K562 (cell line): ENCODE data around the gene DCT. TPM values are rescaled to one million over a fixed set of nuclear protein-coding genes. Genes with fewer than 3 reads are reported as not detected.

Experiments used
- ATAC-seq: fragments of 200-7000 bp; cut with Tn5 transposase; 3 replicates; pipeline ENCODE4 v1.9.1; 2020; ENCODE audit warnings: moderate library complexity
- BruUV-seq: library from RNA; stranded (reverse); fragments of 400-500 nt; replicated peaks from 2 replicates; lab custom pipeline; 2021; lab: Mats Ljungman, UMichigan
- CTCF ChIA-PET: fragments of 300-600 bp; formaldehyde crosslinking; extraction: SDS; loops from one replicate; lab custom pipeline; 2021; ENCODE audit warnings: low intra/inter-chr PET ratio; lab: Yijun Ruan, JAX
- POLR2A ChIA-PET: fragments of 300-600, 350-650 bp; sonication (Branson Sonifier 250); formaldehyde crosslinking; extraction: SDS; loops from one replicate; lab custom pipeline; 2021; ENCODE audit warnings: antibody characterized with exemption, inconsistent platforms; lab: Yijun Ruan, JAX
- DNase-seq, 4 experiments: peaks; one replicate each; pipeline versions ENCODE4 v3.0.0 to v3.0.0-alpha.2; 2011 to 2018; ENCODE audit warnings: low spot score in 3 of 4, mixed read lengths in 3 of 4; ENCODE audit errors: extremely low read depth in 1 of 4
- FAIRE-seq: peaks from 2 replicates; lab custom pipeline; 2011; peaks lifted over from hg19 to GRCh38; lab: Jason Lieb, UNC
- H2AFZ ChIP-seq: 2 replicates; pipeline ENCODE4 v1.6.0; 2011; ENCODE audit warnings: low read depth, low read length, control low read depth, inconsistent platforms
- H3K27ac ChIP-seq: fragments of 200-600 bp; 3 replicates; pipeline ENCODE4 v1.8.0; 2011; ENCODE audit warnings: low read depth, mild to moderate bottlenecking, control low read depth, inconsistent platforms, low read length, moderate library complexity, mixed read lengths; ENCODE audit errors: extremely low read depth
- H3K27me3 ChIP-seq, 2 experiments: fragments of 300-600 bp in 1 of 2; 2 replicates in 1 of 2; 3 replicates in 1 of 2; pipeline versions ENCODE4 v1.6.0 to v1.8.0; 2011; ENCODE audit warnings: inconsistent platforms in 2 of 2, low read length in 2 of 2, mild to moderate bottlenecking in 1 of 2, mixed read lengths in 1 of 2, moderate library complexity in 1 of 2; ENCODE audit not compliant: control insufficient read depth in 2 of 2, insufficient read depth in 2 of 2
- H3K36me3 ChIP-seq: fragments of 300-600 bp; 3 replicates; pipeline ENCODE4 v1.8.0; 2011; ENCODE audit warnings: mild to moderate bottlenecking, low read length, inconsistent platforms; ENCODE audit not compliant: control insufficient read depth, insufficient read depth
- H3K4me1 ChIP-seq, 2 experiments: fragments of 200-600 bp in 1 of 2; replicated peaks in 1 of 2; 2 replicates in 1 of 2; 3 replicates in 1 of 2; pipeline versions ENCODE4 v1.5.1 to v1.8.0; 2011; ENCODE audit warnings: inconsistent platforms in 2 of 2, low read length in 2 of 2, mild to moderate bottlenecking in 1 of 2, mixed read lengths in 1 of 2, moderate library complexity in 1 of 2; ENCODE audit not compliant: control insufficient read depth in 2 of 2, insufficient read depth in 2 of 2
- H3K4me2 ChIP-seq: 2 replicates; pipeline ENCODE4 v1.6.1; 2011; ENCODE audit warnings: low read length, control low read depth, inconsistent platforms, mixed read lengths; ENCODE audit not compliant: insufficient read depth
- H3K4me3 ChIP-seq: fragments of 200-600 bp; sonication (generic), shearing (Covaris generic); 2 replicates; pipeline ENCODE4 v1.5.1; 2016; ENCODE audit warnings: control low read depth, inconsistent platforms
- H3K79me2 ChIP-seq: fragments of 200-600 bp; 3 replicates; pipeline ENCODE4 v1.8.0; 2011; ENCODE audit warnings: low read length, inconsistent platforms; ENCODE audit not compliant: control insufficient read depth, insufficient read depth
- H3K9ac ChIP-seq, 2 experiments: 2 replicates each; pipeline versions ENCODE4 v1.6.0 to v1.6.1; 2011; ENCODE audit warnings: low read depth in 2 of 2, low read length in 2 of 2, control low read depth in 1 of 2, inconsistent platforms in 1 of 2, mild to moderate bottlenecking in 1 of 2, mixed read lengths in 1 of 2; ENCODE audit not compliant: insufficient read depth in 1 of 2
- H3K9me1 ChIP-seq: one replicate; pipeline ENCODE4 v1.6.0; 2011; ENCODE audit warnings: inconsistent platforms, mild to moderate bottlenecking, low read length, moderate library complexity; ENCODE audit not compliant: control insufficient read depth, insufficient read depth
- H3K9me3 ChIP-seq: replicated peaks from 2 replicates; pipeline ENCODE4 v1.5.1; 2011; ENCODE audit warnings: low read depth, low read length, inconsistent platforms; ENCODE audit not compliant: control insufficient read depth, insufficient read depth
- H4K20me1 ChIP-seq: replicated peaks from 2 replicates; pipeline ENCODE4 v1.6.1; 2011; ENCODE audit warnings: low read length, inconsistent platforms, mixed read lengths; ENCODE audit not compliant: control insufficient read depth, insufficient read depth
- CEBPG ChIP-seq, 3 experiments: fragments of 200-800 bp in 1 of 3; sonication (Bioruptor generic) in 1 of 3; sonication (generic) in 1 of 3; formaldehyde crosslinking in 1 of 3; IDR thresholded peaks in 2 of 3; conservative IDR thresholded peaks in 1 of 3; 2 replicates each; pipeline versions ENCODE4 v1.6.1 to v1.8.0; 2016 to 2022; ENCODE audit warnings: missing compliant biosample characterization in 2 of 3, missing genetic modification characterization in 2 of 3, mild to moderate bottlenecking in 1 of 3, missing genetic modification reagents in 1 of 3
- MLLT1 ChIP-seq, 2 experiments: fragments of 450-650 bp; IDR thresholded peaks; 2 replicates each; pipeline ENCODE4 v1.6.1; 2016
- NR2C2 ChIP-seq, 2 experiments: fragments of 200-800 bp in 1 of 2; sonication (Bioruptor generic) in 1 of 2; sonication (generic) in 1 of 2; formaldehyde crosslinking in 1 of 2; IDR thresholded peaks; 2 replicates each; pipeline versions ENCODE4 v1.6.1 to v1.8.0; 2016 to 2022; ENCODE audit warnings: mild to moderate bottlenecking in 1 of 2, missing compliant biosample characterization in 1 of 2, missing genetic modification characterization in 1 of 2, missing genetic modification reagents in 1 of 2
- SAFB ChIP-seq: fragments of 200-400 bp; formaldehyde crosslinking; IDR thresholded peaks from 2 replicates; pipeline ENCODE4 v1.6.1; 2017; ENCODE audit warnings: low read depth, low read length, borderline replicate concordance
- ZBTB8A ChIP-seq: fragments of 450-650 bp; IDR thresholded peaks from 2 replicates; pipeline ENCODE4 v1.6.1; 2018; ENCODE audit warnings: mild to moderate bottlenecking, moderate library complexity; ENCODE audit not compliant: partially characterized antibody
- ZNF174 ChIP-seq: fragments of 250-450 bp; sonication (Bioruptor Pico); IDR thresholded peaks from 2 replicates; pipeline ENCODE4 v1.4.0; 2020; ENCODE audit warnings: mild to moderate bottlenecking
- ZNF41 ChIP-seq: fragments of 250-450 bp; sonication (Bioruptor Pico); conservative IDR thresholded peaks from 2 replicates; pipeline ENCODE4 v1.4.0; 2020; ENCODE audit warnings: mild to moderate bottlenecking
- ZZZ3 ChIP-seq: fragments of 450-650 bp; IDR thresholded peaks from 2 replicates; pipeline ENCODE4 v1.6.1; 2016; ENCODE audit warnings: antibody characterized with exemption, mild to moderate bottlenecking, moderate library complexity
- in situ Hi-C: fragments of 300-500 bp; cut with MboI; formaldehyde crosslinking; loops from 4 replicates; pipeline ENCODE4 v1.15.0; 2018; ENCODE audit warnings: inconsistent platforms, mixed read lengths
- intact Hi-C: fragments of 100-400 bp; cut with micrococcal nuclease; formaldehyde crosslinking; loops from 2 replicates; pipeline ENCODE4 v1.14.2; 2022
- polyA plus RNA-seq, 8 experiments: library from polyadenylated mRNA; depleted of rRNA in 4 of 8; stranded (reverse) in 5 of 8; unstranded in 3 of 8; fragments of >200 nt; fragmentation: Nextera tagmentation in 2 of 8; fragmentation: Illumina TruSeq in 1 of 8; extraction: Ambion mirVana in 2 of 8; extraction: Trizol in 1 of 8; gene quantifications; 2 replicates each; pipeline versions ENCODE4 v1.2.1 to v1.2.3, GENCODE V29; 2011 to 2014; ENCODE audit warnings: inconsistent platforms in 1 of 8, missing spikeins in 1 of 8
- total RNA-seq, 7 experiments: library from RNA; depleted of rRNA in 6 of 7; stranded (reverse); fragments of >200 nt in 6 of 7; fragmentation: Illumina TruSeq in 2 of 7; extraction: Trizol in 2 of 7; gene quantifications; 2 replicates each; pipeline versions ENCODE4 v1.2.1 to v1.2.3, GENCODE V29; 2011 to 2021; ENCODE audit warnings: low replicate concordance in 1 of 7

Gene DCT
- total and polyA plus RNA-seq, 9 of the 15 experiments (the other 6 are each of a cell fraction or from before 2014, with no cell fraction given) = 0.11 to 0.83 (median 0.57) TPM

- Histone ChIP-seq H3K9ac (no peak overlapping the region), H3K27me3 (no peaks in the 10 kb centered on the region), H2AFZ (no peak overlapping the region), H3K36me3 (no peaks in the 10 kb centered on the region), H3K9me3 (no peaks in the 10 kb centered on the region), H3K4me1 (no peaks in the 10 kb centered on the region), H3K79me2 (no peaks in the 10 kb centered on the region), H4K20me1 (no peaks in the 10 kb centered on the region), H3K27ac (no peak overlapping the region), H3K4me3 (no peak overlapping the region), H3K4me2 (no peak overlapping the region), H3K9me1 (no peaks in the 10 kb centered on the region)
- ATAC-seq (no peak), FAIRE-seq (no peak), DNase-seq (no peak)
- ChIA-PET POLR2A (no interaction called here), CTCF (no interaction called here)
- no TSS peak for BruUV-seq
- in situ Hi-C loops = no loop called here
- no peak for TF ChIP-seq ZBTB8A
- no peak for TF ChIP-seq MLLT1 (IDR thresholded peaks at IDR 0.05)
- TF ChIP-seq CEBPG (CRISPR knock-in tag; IDR thresholded peaks at IDR 0.05) = no peak
- no peak for TF ChIP-seq CEBPG (tag; conservative IDR thresholded peaks at IDR 0.05 in 1 of 2, IDR thresholded peaks at IDR 0.05 in 1 of 2)
- TF ChIP-seq ZNF174 (CRISPR knock-in tag) = no peak
- no peak for TF ChIP-seq SAFB
- no peak for TF ChIP-seq ZZZ3
- TF ChIP-seq ZNF41 (CRISPR knock-in tag) = no peak
- no peak for TF ChIP-seq NR2C2 (CRISPR knock-in tag; IDR thresholded peaks at IDR 0.05)
- TF ChIP-seq NR2C2 (tag; IDR thresholded peaks at IDR 0.05) = no peak
- intact Hi-C loops = no loop called here
Observed at GRCh38 chr13:94399812-94400211, 79.7 kb downstream of the DCT start.
